A673 (cell line): ENCODE measurements around the gene PGLYRP3. TPM values are rescaled to one million over a fixed set of nuclear protein-coding genes. Genes with fewer than 3 reads are reported as not detected.

Experiments used
- BruUV-seq: library from RNA; stranded (reverse); fragments of 400-500 nt; replicated peaks from 2 replicates; lab custom pipeline; 2021; lab: Mats Ljungman, UMichigan
- CTCF ChIA-PET: fragments of 300-600 bp; sonication (Branson Sonifier 250); formaldehyde crosslinking; loops from one replicate; lab custom pipeline; 2022; ENCODE audit warnings: antibody characterized with exemption; lab: Charles Lee
- POLR2A ChIA-PET: fragments of 300-600 bp; sonication (Branson Sonifier 250); formaldehyde crosslinking; loops from one replicate; lab custom pipeline; 2022; ENCODE audit warnings: antibody characterized with exemption; ENCODE audit not compliant: low non-redundant PET; lab: Charles Lee
- DNase-seq: peaks from one replicate; pipeline ENCODE4 v3.0.0-alpha.2; 2015; ENCODE audit warnings: low spot score
- H3K27ac ChIP-seq: fragments of 200-600 bp; sonication (generic); 2 replicates; pipeline ENCODE4 v1.5.1; 2016; ENCODE audit warnings: mixed run types, low read depth, mild to moderate bottlenecking, mixed read lengths, antibody characterized with exemption, low read length; ENCODE audit not compliant: poor library complexity, severe bottlenecking
- H3K27me3 ChIP-seq: fragments of 200-600 bp; sonication (generic); replicated peaks from 2 replicates; pipeline ENCODE4 v1.6.1; 2017; ENCODE audit warnings: mixed run types, low read depth, mild to moderate bottlenecking, mixed read lengths, antibody characterized with exemption, low read length; ENCODE audit not compliant: insufficient read depth, poor library complexity
- H3K36me3 ChIP-seq: fragments of 200-600 bp; sonication (generic); 2 replicates; pipeline ENCODE4 v1.6.1; 2016; ENCODE audit warnings: mixed run types, mild to moderate bottlenecking, mixed read lengths, antibody characterized with exemption, low read length; ENCODE audit not compliant: insufficient read depth, poor library complexity, severe bottlenecking
- H3K4me1 ChIP-seq: fragments of 200-600 bp; sonication (generic); 2 replicates; pipeline ENCODE4 v1.6.1; 2017; ENCODE audit warnings: mixed run types, mild to moderate bottlenecking, mixed read lengths, antibody characterized with exemption, low read length; ENCODE audit not compliant: insufficient read depth, poor library complexity, severe bottlenecking
- H3K4me3 ChIP-seq: fragments of 200-600 bp; sonication (generic); 2 replicates; pipeline ENCODE4 v1.5.1; 2016; ENCODE audit warnings: low read depth, mixed run types, mild to moderate bottlenecking, mixed read lengths, low read length; ENCODE audit not compliant: poor library complexity, severe bottlenecking
- H3K9me3 ChIP-seq: fragments of 200-600 bp; sonication (generic); 2 replicates; pipeline ENCODE4 v1.6.1; 2016; ENCODE audit warnings: mixed run types, low read depth, mild to moderate bottlenecking, mixed read lengths, antibody characterized with exemption, low read length; ENCODE audit not compliant: poor library complexity, severe bottlenecking
- CTCF ChIP-seq: fragments of 300-800, 200-600 bp; sonication (generic); conservative IDR thresholded peaks from 2 replicates; pipeline ENCODE4 v1.5.1; 2017; ENCODE audit warnings: low read depth, mild to moderate bottlenecking, antibody characterized with exemption, low read length, moderate library complexity, mixed read lengths
- EZH2 ChIP-seq: fragments of 200-600 bp; sonication (generic); IDR thresholded peaks from 2 replicates; pipeline ENCODE4 v1.6.1; 2017; ENCODE audit warnings: borderline replicate concordance, low read depth, mild to moderate bottlenecking, mixed read lengths, antibody characterized with exemption, low read length; ENCODE audit not compliant: poor library complexity, severe bottlenecking
- intact Hi-C: fragments of 100-400 bp; cut with micrococcal nuclease; formaldehyde crosslinking; loops from one replicate; pipeline ENCODE4 v1.10.0; 2022; ENCODE audit not compliant: unreplicated experiment
- total RNA-seq: library from RNA; stranded (reverse); gene quantifications from 2 replicates; pipeline ENCODE4 v1.2.3, GENCODE V29; 2021

The PGLYRP3 gene
- total RNA-seq, 1 experiment from 2014 or later, result not detected

GRCh38 chr1:153293480-153293775 is 19.3 kb downstream of the PGLYRP3 start:
- no peak for DNase-seq
- H3K36me3 ChIP-seq, result no peaks in the 10 kb centered on the region
- peaks cover 4% of the 10 kb centered on the region for H3K27me3 ChIP-seq
- no peaks in the 10 kb centered on the region for H3K9me3 ChIP-seq
- ChIA-PET POLR2A (no interaction called here), CTCF (interaction anchor here (0.6 kb wide), 1 partner anchor 316 kb away, joined by 5 read pairs; no protein-coding TSS in a partner anchor)
- no peaks in the 10 kb centered on the region for H3K4me1 ChIP-seq
- H3K4me3 ChIP-seq, result no peak overlapping the region
- BruUV-seq, result no TSS peak
- H3K27ac ChIP-seq, result no peak overlapping the region
- intact Hi-C loops, result no loop called here
- TF ChIP-seq CTCF, result no peak
- TF ChIP-seq EZH2, result no peak

GRCh38 chr1:153292740-153293479 is 19.8 kb downstream of the PGLYRP3 start:
- CTCF ChIA-PET, result interaction anchor here (0.6 kb wide), 1 partner anchor 315 kb away, joined by 5 read pairs; no protein-coding TSS in a partner anchor
- H3K27me3 ChIP-seq, result peaks cover 4% of the 10 kb centered on the region
- POLR2A ChIA-PET, result no interaction called here
- no peaks in the 10 kb centered on the region for H3K4me1 ChIP-seq
- no peak overlapping the region for H3K4me3 ChIP-seq
- intact Hi-C loops, result no loop called here
- TF ChIP-seq EZH2 (no peak), CTCF (no peak)
- DNase-seq, result no peak
- H3K9me3 ChIP-seq, result no peaks in the 10 kb centered on the region
- BruUV-seq, result no TSS peak
- no peak overlapping the region for H3K27ac ChIP-seq
- H3K36me3 ChIP-seq, result no peaks in the 10 kb centered on the region

GRCh38 chr1:153292185-153292584 is 20.6 kb downstream of the PGLYRP3 start:
- POLR2A ChIA-PET, result no interaction called here

More at GRCh38 chr1:153292185-153292584, 20.6 kb downstream of the PGLYRP3 start:
- no peak overlapping the region for H3K4me3 ChIP-seq
- CTCF ChIA-PET, result no interaction called here
- H3K27me3 ChIP-seq, result peaks cover 4% of the 10 kb centered on the region
- TF ChIP-seq EZH2 (no peak), CTCF (no peak)
- H3K4me1 ChIP-seq, result no peaks in the 10 kb centered on the region
- no peaks in the 10 kb centered on the region for H3K36me3 ChIP-seq
- no peaks in the 10 kb centered on the region for H3K9me3 ChIP-seq
- no peak overlapping the region for H3K27ac ChIP-seq
- no peak for DNase-seq
- BruUV-seq, result no TSS peak
- intact Hi-C loops, result no loop called here
